Activated naive CD4-positive, alpha-beta T cell treated with anti-CD3 and anti-CD28 coated beads, Interleukin-2, amount 50 U/mL, for 16 hours (primary cell): ENCODE data around the gene NUMA1.

Source experiments
- DNase-seq: peaks from one replicate; pipeline ENCODE4 v3.0.0-alpha.2; 2020

NUMA1 gene

GRCh38 chr11:72012897-72013721 is 67.2 kb downstream of the NUMA1 start:
- DNase-seq, result no peak

- no peak for DNase-seq
Observed at GRCh38 chr11:72012091-72012630, 68.2 kb downstream of the NUMA1 start.

GRCh38 chr11:72010529-72011233 is 69.7 kb downstream of the NUMA1 start:
- DNase-seq, result no peak

- DNase-seq, result no peak
Observed at GRCh38 chr11:72009156-72009555, 71.2 kb downstream of the NUMA1 start.

- DNase-seq, result no peak
Observed at GRCh38 chr11:72008728-72009127, 71.6 kb downstream of the NUMA1 start.

- no peak for DNase-seq
Observed at GRCh38 chr11:72007587-72007986, 72.8 kb downstream of the NUMA1 start.

GRCh38 chr11:72007089-72007476 is 73.3 kb downstream of the NUMA1 start:
- DNase-seq, result no peak

GRCh38 chr11:72006309-72007088 is 73.8 kb downstream of the NUMA1 start:
- DNase-seq, result no peak

- no peak for DNase-seq
Observed at GRCh38 chr11:72005347-72006260, 74.7 kb downstream of the NUMA1 start.

- no peak for DNase-seq
Observed at GRCh38 chr11:72004515-72005346, 75.6 kb downstream of the NUMA1 start.

- DNase-seq, result no peak
Observed at GRCh38 chr11:72003776-72004171, 76.6 kb downstream of the NUMA1 start.

- no peak for DNase-seq
Observed at GRCh38 chr11:72002841-72003775, 77.2 kb downstream of the NUMA1 start.

GRCh38 chr11:72001834-72002591 is 78.3 kb downstream of the NUMA1 start:
- DNase-seq, result no peak

- DNase-seq, result no peak
Observed at GRCh38 chr11:72001285-72001684, 79.1 kb downstream of the NUMA1 start.

- DNase-seq, result no peak
Observed at GRCh38 chr11:72000202-72000867, 80.0 kb downstream of the NUMA1 start.

- no peak for DNase-seq
Observed at GRCh38 chr11:71999798-72000197, 80.5 kb downstream of the NUMA1 start.

- no peak for DNase-seq
Observed at GRCh38 chr11:71999362-71999761, 81.0 kb downstream of the NUMA1 start.

- DNase-seq, result no peak
Observed at GRCh38 chr11:71998649-71999310, 81.6 kb downstream of the NUMA1 start, which contains the start of gene IL18BP. IL18BP (plus strand) TSS chr11:71998909; CDS start chr11:71999985, 1,076 bp downstream.
